MCF 10A (cell line): ENCODE measurements around the gene HAGH. TPM values are rescaled to one million over a fixed set of nuclear protein-coding genes. Genes with fewer than 3 reads are reported as not detected.

ENCODE experiments used
- BruUV-seq: library from RNA; stranded (reverse); fragments of 400-500 nt; replicated peaks from 2 replicates; lab custom pipeline; 2021; lab: Mats Ljungman, UMichigan
- CTCF ChIA-PET: fragments of 300-600 bp; sonication (Branson Sonifier 250); formaldehyde crosslinking; extraction: SDS; loops from one replicate; lab custom pipeline; 2021; ENCODE audit warnings: antibody characterized with exemption, inconsistent platforms; lab: Yijun Ruan, JAX
- POLR2A ChIA-PET: fragments of 300-600, 350-650 bp; sonication (Branson Sonifier 250); formaldehyde crosslinking; extraction: SDS; loops from one replicate; lab custom pipeline; 2020; ENCODE audit warnings: antibody characterized with exemption, inconsistent platforms; lab: Yijun Ruan, JAX
- DNase-seq: peaks from one replicate; pipeline ENCODE4 v3.0.0-alpha.2; 2018; ENCODE audit not compliant: unreplicated experiment
- H3K27ac Mint-ChIP-seq: one replicate; pipeline ENCODE4 v1.8.0; 2022; ENCODE audit warnings: mild to moderate bottlenecking, low read depth, mixed read lengths; ENCODE audit not compliant: unreplicated experiment
- H3K27me3 Mint-ChIP-seq: one replicate; pipeline ENCODE4 v1.8.0; 2022; ENCODE audit warnings: mixed read lengths; ENCODE audit not compliant: insufficient read depth, unreplicated experiment
- H3K36me3 Mint-ChIP-seq: one replicate; pipeline ENCODE4 v1.8.0; 2022; ENCODE audit warnings: mild to moderate bottlenecking, moderate library complexity, mixed read lengths; ENCODE audit not compliant: insufficient read depth, unreplicated experiment
- H3K4me1 Mint-ChIP-seq: one replicate; pipeline ENCODE4 v1.8.0; 2022; ENCODE audit warnings: mixed read lengths; ENCODE audit not compliant: insufficient read depth, unreplicated experiment
- H3K4me3 Mint-ChIP-seq: one replicate; pipeline ENCODE4 v1.8.0; 2022; ENCODE audit warnings: mild to moderate bottlenecking, moderate library complexity, mixed read lengths; ENCODE audit not compliant: unreplicated experiment
- H3K9me3 Mint-ChIP-seq: one replicate; pipeline ENCODE4 v1.8.0; 2022; ENCODE audit warnings: mixed read lengths; ENCODE audit not compliant: unreplicated experiment
- CTCF ChIP-seq: fragments of 200-600 bp; IDR thresholded peaks from one replicate; pipeline ENCODE4 v1.8.0; 2022; ENCODE audit warnings: antibody characterized with exemption, mild to moderate bottlenecking; ENCODE audit not compliant: unreplicated experiment
- intact Hi-C: fragments of 100-400 bp; cut with micrococcal nuclease; formaldehyde crosslinking; loops from 2 replicates; pipeline ENCODE4 v1.14.1; 2022
- total RNA-seq: library from RNA; stranded (reverse); gene quantifications from 2 replicates; pipeline ENCODE4 v1.2.3, GENCODE V29; 2022

The HAGH gene
- total RNA-seq, 1 experiment from 2014 or later = 44.5 TPM

- CTCF ChIA-PET = no interaction called here
- H3K36me3 Mint-ChIP-seq = peaks cover 39% of the 10 kb centered on the region
- no peaks in the 10 kb centered on the region for H3K4me1 Mint-ChIP-seq
- H3K4me3 Mint-ChIP-seq = no peak overlapping the region
- H3K27me3 Mint-ChIP-seq = no peaks in the 10 kb centered on the region
- intact Hi-C loops = no loop called here
- no peaks in the 10 kb centered on the region for H3K9me3 Mint-ChIP-seq
- POLR2A ChIA-PET = no interaction called here
- H3K27ac Mint-ChIP-seq = no peak overlapping the region
- no peak for TF ChIP-seq CTCF
- DNase-seq = no peak
- no TSS peak for BruUV-seq
Measured at GRCh38 chr16:1810106-1810505, 16.5 kb downstream of the HAGH start.

GRCh38 chr16:1809281-1809801 lies 17.3 kb downstream of the HAGH start:
- Mint-ChIP-seq H3K27ac (no peak overlapping the region), H3K9me3 (no peaks in the 10 kb centered on the region), H3K4me1 (no peaks in the 10 kb centered on the region), H3K27me3 (no peaks in the 10 kb centered on the region), H3K36me3 (peaks cover 36% of the 10 kb centered on the region), H3K4me3 (no peak overlapping the region)
- DNase-seq = no peak
- TF ChIP-seq CTCF = no peak
- intact Hi-C loops = no loop called here
- ChIA-PET POLR2A (no interaction called here), CTCF (interaction anchor here (0.6 kb wide), 1 partner anchor 446 kb away, joined by 3 read pairs; no protein-coding TSS in a partner anchor)
- BruUV-seq = no TSS peak

- ChIA-PET CTCF (no interaction called here), POLR2A (no interaction called here)
- Mint-ChIP-seq H3K27ac (no peak overlapping the region), H3K4me1 (no peaks in the 10 kb centered on the region), H3K27me3 (no peaks in the 10 kb centered on the region), H3K4me3 (no peak overlapping the region), H3K9me3 (no peaks in the 10 kb centered on the region), H3K36me3 (peaks cover 31% of the 10 kb centered on the region)
- no TSS peak for BruUV-seq
- no peak for DNase-seq
- TF ChIP-seq CTCF = no peak
- intact Hi-C loops = no loop called here
Measured at GRCh38 chr16:1808691-1809090, 17.9 kb downstream of the HAGH start.

GRCh38 chr16:1807626-1808025 lies 19.0 kb downstream of the HAGH start:
- POLR2A ChIA-PET = no interaction called here
- no TSS peak for BruUV-seq
- no peaks in the 10 kb centered on the region for H3K4me1 Mint-ChIP-seq
- CTCF ChIA-PET = no interaction called here
- no peak overlapping the region for H3K27ac Mint-ChIP-seq
- TF ChIP-seq CTCF = no peak
- no peak overlapping the region for H3K4me3 Mint-ChIP-seq
- intact Hi-C loops = no loop called here
- H3K9me3 Mint-ChIP-seq = no peaks in the 10 kb centered on the region
- no peak for DNase-seq
- no peaks in the 10 kb centered on the region for H3K27me3 Mint-ChIP-seq
- peaks cover 25% of the 10 kb centered on the region for H3K36me3 Mint-ChIP-seq
